NCI-H2029 treated with DMSO at 0.1 percent for 48 hours (cell line): Measurements from ENCODE around the gene CCDC43.
"Not testable (repeated sequence)": the region's sequence is repeated elsewhere in the genome, so short reads cannot be mapped to it uniquely, and the experiment has no call there.

Experiments
- DNase-seq: peaks from one replicate; lab custom pipeline; 2025; lab: John Stamatoyannopoulos, UW

The CCDC43 gene

DNA sequence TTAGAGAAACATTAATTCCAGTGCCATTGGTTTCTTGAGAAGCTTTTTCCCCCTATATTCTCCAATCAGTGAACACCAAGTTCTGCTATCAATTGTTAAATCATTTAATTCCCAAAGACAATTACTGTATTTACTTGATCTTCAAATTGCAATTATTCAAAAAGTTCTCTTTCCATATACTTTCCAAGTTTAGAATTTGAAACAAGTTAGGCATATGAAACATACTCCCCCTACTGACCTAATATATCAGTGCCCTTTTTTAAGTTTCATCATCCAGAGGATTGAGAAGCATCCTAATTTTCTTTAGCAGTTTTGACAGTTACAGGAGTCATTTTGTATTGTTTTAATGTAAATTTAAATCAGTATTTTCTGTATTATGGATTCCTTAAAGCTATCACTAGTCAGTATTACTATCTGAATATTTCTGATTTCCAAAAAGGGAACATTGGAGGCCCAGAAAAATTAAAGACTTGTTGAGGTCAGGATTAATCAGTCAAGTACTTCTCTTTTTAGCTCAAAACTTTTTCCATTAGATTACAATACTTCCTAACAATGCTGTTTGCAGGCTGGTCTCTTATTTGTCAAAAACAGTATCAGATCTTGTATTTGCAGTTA lies 17.0 kb downstream of the CCDC43 start:
- DNase-seq = no peak

GRCh38 chr17:44666006-44666405 lies 23.6 kb downstream of the CCDC43 start:
- DNase-seq = no peak

DNA sequence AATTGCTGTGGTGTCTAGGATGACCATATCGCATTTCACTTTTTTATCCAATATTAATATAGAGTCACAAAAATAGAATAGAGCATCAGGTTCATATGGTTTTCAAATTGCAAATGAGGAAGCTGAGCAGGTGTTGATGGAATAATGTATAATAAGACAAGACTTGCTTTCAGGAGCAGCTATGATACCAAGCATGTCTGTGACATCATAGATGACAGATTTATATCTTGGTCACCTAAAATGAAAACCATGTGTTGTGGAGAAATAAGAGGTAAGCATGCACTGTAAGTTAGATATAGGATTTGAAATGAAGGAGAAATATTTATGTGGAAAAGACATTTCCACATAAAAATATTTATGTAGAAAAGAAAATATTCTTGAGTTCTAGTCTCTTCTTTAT lies 24.7 kb downstream of the CCDC43 start:
- DNase-seq = no peak

DNA sequence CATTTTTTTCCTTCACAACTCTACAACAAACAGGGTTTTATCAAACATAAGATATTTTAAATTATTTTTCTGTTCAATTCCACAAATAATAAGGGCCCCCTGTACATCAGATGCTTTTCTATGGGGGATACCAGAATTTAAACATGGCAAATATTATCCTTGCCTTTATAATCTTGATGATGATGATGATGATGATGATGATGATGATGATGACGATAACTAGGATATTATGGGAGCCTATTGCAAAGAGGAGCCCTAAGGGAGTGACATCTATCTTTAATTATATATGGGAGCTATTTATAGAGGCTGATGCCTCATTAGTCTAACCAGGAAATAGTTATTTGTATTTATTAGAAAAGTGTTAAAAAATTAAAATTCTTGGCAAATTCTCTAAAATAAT lies 26.5 kb downstream of the CCDC43 start:
- no peak for DNase-seq

GRCh38 chr17:44661835-44662234 lies 27.7 kb downstream of the CCDC43 start:
- no peak for DNase-seq

DNA sequence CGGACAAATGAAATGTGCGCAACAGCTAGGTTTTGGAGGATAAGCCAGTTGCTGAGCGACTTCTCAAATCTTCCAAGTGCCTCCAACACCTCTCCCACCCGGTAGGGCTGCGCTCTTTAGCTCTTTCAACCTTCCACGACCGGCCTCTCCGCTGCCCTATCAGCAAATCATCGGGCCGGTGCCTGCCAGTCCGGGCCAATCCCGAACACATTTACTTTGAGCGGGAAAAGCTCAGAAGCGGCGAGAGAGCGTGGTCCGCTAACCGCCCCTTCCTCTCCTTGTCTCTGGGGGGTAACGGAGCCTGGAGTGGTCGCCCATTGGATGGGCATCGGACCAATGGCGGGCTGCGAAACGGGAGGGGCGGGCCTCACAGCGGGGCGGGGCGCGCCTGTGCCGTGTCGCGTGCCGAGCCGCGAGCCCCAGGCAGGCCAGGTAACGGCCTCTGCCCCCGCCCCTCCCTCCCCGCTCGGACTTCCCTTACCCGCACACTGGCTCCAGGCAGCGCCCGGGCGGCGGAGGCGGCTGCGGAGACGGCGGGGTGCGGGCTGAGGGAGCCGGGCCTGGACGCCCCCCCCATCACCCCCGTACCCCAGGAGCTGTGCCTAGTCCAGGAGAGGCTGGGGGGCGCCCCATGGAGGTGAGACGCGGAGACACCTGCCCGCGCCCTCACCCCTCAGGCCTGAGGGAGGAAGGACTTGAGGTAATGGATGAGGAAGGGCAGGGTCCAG lies 33.4 kb downstream of the CCDC43 start, which contains the start of gene MEIOC:
TSS of gene MEIOC (plus strand) at position 486 of the 728 bp plus-strand sequence. CDS start at position 632, 146 bp downstream.
- no peak for DNase-seq

GRCh38 chr17:44653954-44654353 lies 35.6 kb downstream of the CCDC43 start:
- no peak for DNase-seq

GRCh38 chr17:44653384-44653783 lies 36.2 kb downstream of the CCDC43 start:
- DNase-seq = no peak

DNA sequence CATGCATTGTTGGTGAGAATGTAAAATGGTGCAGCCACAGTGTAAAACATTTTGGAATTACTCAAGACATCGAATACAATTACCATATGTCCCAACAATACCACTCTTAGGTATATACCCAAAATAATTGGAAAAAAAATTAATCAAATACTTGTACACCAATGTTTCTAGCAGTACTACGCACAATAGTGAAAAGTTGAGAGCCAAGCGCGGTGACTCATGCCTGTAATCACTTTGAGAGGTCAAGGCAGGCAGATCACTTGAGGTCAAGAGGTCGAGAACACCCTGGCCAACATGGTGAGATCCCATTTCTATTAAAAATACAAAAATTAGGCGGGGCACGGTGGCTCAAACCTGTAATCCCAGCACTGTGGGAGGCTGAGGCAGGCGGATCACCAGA lies 36.8 kb downstream of the CCDC43 start:
- DNase-seq = no peak

GRCh38 chr17:44651228-44651627 lies 38.3 kb downstream of the CCDC43 start:
- DNase-seq = no peak

DNA sequence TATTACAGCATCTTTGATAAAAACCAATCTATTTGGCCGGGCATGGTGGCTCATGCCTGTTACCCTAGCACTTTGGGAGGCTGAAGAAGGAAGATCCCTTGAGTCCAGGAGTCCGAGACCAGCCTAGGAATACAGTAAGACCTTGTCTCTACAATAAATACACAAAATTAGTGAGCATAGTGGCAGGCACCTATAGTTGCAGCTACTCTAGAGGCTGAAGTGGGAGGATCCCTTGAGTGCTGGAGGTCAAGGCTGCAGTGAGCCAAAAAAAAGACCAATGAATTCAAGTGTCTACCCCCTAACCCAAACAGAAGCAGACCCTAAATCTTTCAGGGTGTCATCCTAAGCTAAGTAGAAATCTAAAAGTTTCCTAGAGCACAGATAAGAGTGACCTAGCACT lies 40.6 kb downstream of the CCDC43 start:
- no peak for DNase-seq

DNA sequence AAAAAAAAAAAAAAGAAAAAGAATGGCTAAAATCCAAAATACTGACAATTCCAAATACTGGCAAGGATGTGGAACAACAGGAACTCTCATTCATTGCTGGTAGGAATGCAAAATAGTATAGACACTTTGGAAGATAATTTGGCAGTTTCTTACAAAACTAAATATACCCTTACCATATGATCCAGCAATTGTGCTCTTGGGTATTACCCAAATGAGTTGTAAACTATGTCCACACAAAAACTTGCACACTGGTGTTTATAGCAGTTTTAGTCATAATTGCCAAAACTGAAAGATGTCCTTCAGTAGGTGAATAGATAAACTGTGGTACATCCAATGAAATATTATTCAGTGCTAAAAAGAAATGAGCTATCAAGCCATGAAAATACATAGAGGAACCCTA lies 41.8 kb downstream of the CCDC43 start:
- no peak for DNase-seq

- no peak for DNase-seq
These were observed 43.3 kb downstream of the CCDC43 start for GRCh38 chr17:44646280-44646679.

DNA sequence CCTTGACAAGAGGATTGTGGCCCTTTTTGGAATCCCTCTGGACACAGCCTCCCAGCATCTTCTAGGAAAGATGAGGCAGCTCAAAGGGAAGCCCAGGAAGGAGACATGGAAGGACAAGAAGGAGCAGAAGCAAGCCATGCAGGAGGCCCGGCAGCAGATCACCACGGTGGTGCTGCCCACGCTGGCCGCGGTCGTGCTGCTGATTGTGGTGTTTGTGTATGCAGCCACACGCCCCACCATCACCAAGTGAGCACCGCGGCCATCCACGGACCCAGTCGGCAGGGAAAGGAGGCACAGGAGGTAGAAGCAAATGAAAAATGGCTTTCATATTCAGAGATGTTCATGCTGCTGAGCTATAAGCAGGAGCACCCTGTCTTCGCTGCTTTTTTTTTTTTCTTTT lies 44.2 kb downstream of the CCDC43 start:
- DNase-seq = no peak

GRCh38 chr17:44642834-44643233 lies 46.7 kb downstream of the CCDC43 start:
- DNase-seq = no peak

GRCh38 chr17:44637066-44637465 lies 52.5 kb downstream of the CCDC43 start:
- DNase-seq = no peak

- peak; percentile 6 for DNase-seq
These were observed 53.0 kb downstream of the CCDC43 start for GRCh38 chr17:44636562-44636961.

- DNase-seq = not testable (repeated sequence)
These were observed 55.2 kb downstream of the CCDC43 start for GRCh38 chr17:44634401-44634800.

DNA sequence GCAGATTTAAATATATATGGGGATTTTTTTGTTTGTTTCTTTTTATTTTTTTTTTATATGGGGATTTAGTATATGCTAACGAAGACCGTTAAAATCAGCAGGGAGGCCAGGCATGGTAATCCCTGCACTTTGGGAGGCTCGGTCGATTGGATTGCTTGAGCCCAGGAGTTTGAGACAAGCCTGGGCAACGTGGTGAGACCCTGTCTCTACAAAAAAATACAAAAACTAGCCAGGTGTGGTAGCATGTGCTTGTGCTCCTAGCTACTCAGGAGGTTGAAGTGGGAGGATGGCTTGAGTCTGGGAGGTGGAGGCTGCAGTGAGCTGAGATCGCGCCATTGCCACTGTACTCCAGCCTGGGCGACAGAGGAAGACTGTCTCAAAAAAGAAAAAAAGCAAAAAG lies 55.6 kb downstream of the CCDC43 start:
- no peak for DNase-seq

- DNase-seq = no peak
These were observed 58.9 kb downstream of the CCDC43 start for GRCh38 chr17:44630703-44631102.

DNA sequence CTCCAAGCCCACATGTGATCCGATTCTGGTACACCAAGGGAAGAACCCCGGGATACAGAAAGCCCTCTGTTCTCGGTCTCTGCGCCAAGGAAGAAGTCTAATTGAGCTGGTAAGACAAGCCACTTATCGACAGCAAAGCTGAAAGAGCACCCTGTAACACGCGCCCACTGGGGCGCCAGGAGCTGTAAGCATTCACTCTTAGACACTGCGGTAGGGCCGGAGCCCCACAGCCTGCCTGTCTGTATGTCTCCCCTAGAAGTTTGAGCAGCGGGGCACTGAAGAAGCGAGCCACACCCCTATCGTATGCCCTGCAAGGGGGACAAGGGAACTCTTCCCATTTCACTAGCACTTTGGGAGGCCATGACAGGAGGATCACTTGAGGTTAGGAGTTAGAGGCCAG lies 60.3 kb downstream of the CCDC43 start:
- DNase-seq = no peak

DNA sequence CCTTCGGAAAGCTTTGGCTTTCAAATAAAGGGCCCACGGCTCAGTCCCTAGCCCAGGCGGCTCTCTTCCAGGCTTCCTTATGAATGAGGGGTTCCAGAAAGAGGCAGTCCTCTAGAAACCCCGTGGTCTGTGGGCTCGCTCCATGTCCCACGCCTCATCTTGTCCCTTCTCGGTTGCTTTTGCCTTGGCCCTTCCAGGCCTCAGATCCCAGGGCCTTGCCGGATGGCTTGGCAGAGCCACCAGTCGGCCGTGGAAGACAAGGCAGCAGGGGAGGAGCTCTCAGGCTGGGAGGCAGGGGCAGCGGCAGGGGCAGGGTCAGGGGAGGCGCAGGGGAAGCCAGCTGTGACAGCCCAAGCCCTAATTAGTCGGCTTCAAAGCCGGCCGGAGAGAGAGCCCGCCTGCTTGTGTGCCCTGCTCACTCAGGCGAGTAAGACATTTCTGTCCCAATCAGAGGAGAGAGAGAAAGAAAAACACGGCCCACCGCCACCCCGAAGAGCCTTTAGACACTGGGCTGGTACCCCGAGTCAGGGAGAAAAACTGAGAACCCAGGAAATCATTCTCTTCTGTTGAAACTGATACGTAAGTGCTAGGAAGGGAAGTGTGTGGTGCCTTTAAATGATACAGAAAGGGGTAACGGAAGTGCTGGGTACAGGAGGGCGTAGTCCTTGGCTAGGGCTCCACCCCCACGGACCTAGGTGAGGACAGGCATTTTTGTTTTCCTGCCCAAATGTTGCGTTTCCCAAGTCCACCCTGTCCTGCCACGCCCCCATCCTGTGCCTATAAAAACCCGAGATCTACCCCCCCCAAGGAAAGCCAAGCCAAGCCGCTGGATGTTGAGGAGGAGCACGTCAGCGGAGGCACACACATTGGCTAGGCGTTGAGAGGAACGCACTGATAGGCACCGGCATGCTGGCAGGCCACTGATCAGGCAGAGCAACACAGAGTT lies 61.1 kb downstream of the CCDC43 start:
- DNase-seq = peak; percentile 88
